HEK293 (cell line): Measurements from ENCODE around the gene PSPH.
A peak's percentile ranks its signal among the peaks of the same experiment; 100 is the strongest.
"Not testable (repeated sequence)": the region's sequence is repeated elsewhere in the genome, so short reads cannot be mapped to it uniquely, and the experiment has no call there.

Experiments used
- CTCF ChIA-PET: fragments of 350-600 bp; formaldehyde crosslinking; extraction: SDS; loops from one replicate; lab custom pipeline; 2021; ENCODE audit warnings: antibody characterized with exemption; lab: Yijun Ruan, JAX
- POLR2A ChIA-PET: fragments of 300-600 bp; formaldehyde crosslinking; extraction: SDS; loops from one replicate; lab custom pipeline; 2020; ENCODE audit warnings: antibody characterized with exemption, inconsistent platforms; lab: Yijun Ruan, JAX
- H3K27ac ChIP-seq: fragments of 200-500 bp; sonication (Bioruptor generic); 2 replicates; pipeline ENCODE4 v1.5.1; 2014; ENCODE audit warnings: low read depth, low read length, control low read depth, inconsistent platforms; ENCODE audit errors: extremely low read depth
- H3K36me3 ChIP-seq, 2 experiments: fragments of 200-500 bp in 1 of 2; sonication (Bioruptor generic) in 1 of 2; 1 replicate in 1 of 2; 2 replicates in 1 of 2; pipeline ENCODE4 v1.5.1; 2014 to 2017; ENCODE audit warnings: inconsistent platforms in 2 of 2, low read length in 2 of 2; ENCODE audit not compliant: control insufficient read depth in 2 of 2, insufficient read depth in 1 of 2
- H3K4me1 ChIP-seq: fragments of 200-500 bp; sonication (Bioruptor generic); 2 replicates; pipeline ENCODE4 v1.5.1; 2014; ENCODE audit warnings: mild to moderate bottlenecking, low read length, inconsistent platforms; ENCODE audit not compliant: control insufficient read depth, insufficient read depth
- H3K4me3 ChIP-seq: 2 replicates; pipeline ENCODE4 v1.5.1; 2011; ENCODE audit warnings: low read depth, mild to moderate bottlenecking, control low read depth, low read length, moderate library complexity
- H3K9me3 ChIP-seq: fragments of 200-500 bp; sonication (Bioruptor generic); 2 replicates; pipeline ENCODE4 v1.5.1; 2014; ENCODE audit warnings: low read depth, low read length, inconsistent platforms; ENCODE audit not compliant: control insufficient read depth, insufficient read depth
- GLIS2 ChIP-seq: fragments of 450-650 bp; formaldehyde crosslinking; IDR thresholded peaks from 2 replicates; pipeline ENCODE4 v1.5.1; 2016; ENCODE audit warnings: missing biosample characterization, missing genetic modification characterization
- HOXA7 ChIP-seq: sonication (generic); formaldehyde crosslinking; IDR thresholded peaks from 2 replicates; pipeline ENCODE4 v1.8.1; 2022; ENCODE audit warnings: missing genetic modification reagents, borderline replicate concordance
- MZF1 ChIP-seq: fragments of 450-650 bp; formaldehyde crosslinking; IDR thresholded peaks from 2 replicates; pipeline ENCODE4 v1.5.1; 2017; ENCODE audit warnings: missing biosample characterization, missing genetic modification characterization, borderline replicate concordance
- OSR2 ChIP-seq: fragments of 450-650 bp; formaldehyde crosslinking; IDR thresholded peaks from 2 replicates; pipeline ENCODE4 v1.5.1; 2016; ENCODE audit warnings: missing biosample characterization, missing genetic modification characterization
- PRDM10 ChIP-seq: fragments of 450-650 bp; formaldehyde crosslinking; IDR thresholded peaks from 2 replicates; pipeline ENCODE4 v1.5.1; 2016; ENCODE audit warnings: missing biosample characterization, missing genetic modification characterization
- SP3 ChIP-seq: fragments of 450-650 bp; formaldehyde crosslinking; IDR thresholded peaks from 2 replicates; pipeline ENCODE4 v1.5.1; 2016; ENCODE audit warnings: missing biosample characterization, missing genetic modification characterization
- ZBTB48 ChIP-seq: fragments of 450-650 bp; formaldehyde crosslinking; IDR thresholded peaks from 2 replicates; pipeline ENCODE4 v1.5.1; 2016; ENCODE audit warnings: missing biosample characterization, missing genetic modification characterization
- ZNF121 ChIP-seq: fragments of 450-650 bp; formaldehyde crosslinking; IDR thresholded peaks from 2 replicates; pipeline ENCODE4 v1.5.1; 2016; ENCODE audit warnings: missing biosample characterization, missing genetic modification characterization
- ZNF280C ChIP-seq: fragments of 450-650 bp; formaldehyde crosslinking; IDR thresholded peaks from 2 replicates; pipeline ENCODE4 v1.5.1; 2016; ENCODE audit warnings: missing biosample characterization, missing genetic modification characterization
- ZNF335 ChIP-seq: fragments of 450-650 bp; formaldehyde crosslinking; conservative IDR thresholded peaks from 2 replicates; pipeline ENCODE4 v1.5.1; 2016; ENCODE audit warnings: missing biosample characterization, missing genetic modification characterization
- ZNF362 ChIP-seq: fragments of 450-650 bp; formaldehyde crosslinking; IDR thresholded peaks from 2 replicates; pipeline ENCODE4 v1.5.1; 2016; ENCODE audit warnings: missing biosample characterization, missing genetic modification characterization
- ZSCAN16 ChIP-seq: fragments of 450-650 bp; formaldehyde crosslinking; IDR thresholded peaks from 2 replicates; pipeline ENCODE4 v1.5.1; 2016; ENCODE audit warnings: missing biosample characterization, missing genetic modification characterization
- TF ChIP-seq, protein P1 (sequence below): fragments of 450-650 bp; formaldehyde crosslinking; IDR thresholded peaks from 2 replicates; pipeline ENCODE4 v1.5.1; 2017; ENCODE audit warnings: missing biosample characterization, missing genetic modification characterization

PSPH gene

GRCh38 chr7:56051053-56051338 is 248 bp downstream of the PSPH start:
- Histone ChIP-seq H3K4me1 (peaks cover 15% of the 10 kb centered on the region), H3K27ac (peak overlapping the region; percentile 88), H3K9me3 (no peaks in the 10 kb centered on the region), H3K4me3 (peak overlapping the region; percentile 91), H3K36me3 (peaks cover 25 to 36% of the 10 kb centered on the region in 2 experiments)
- ChIA-PET POLR2A (interaction anchor here (0.5 to 2.5 kb wide), 29 partner anchors 9 to 1292 kb away, joined by 3 to 78 read pairs (median 5); partner anchors contain the start of genes CHCHD2, NIPSNAP2, SEC61G and SUMF2), CTCF (interaction anchor here (0.7 to 1.6 kb wide), 5 partner anchors 23 to 410 kb away, joined by 3 to 6 read pairs (median 3); no protein-coding TSS in a partner anchor)
- TF ChIP-seq ZSCAN16, result 0 out of 2 replicates have a peak, but pooled peaks have one; percentile 29
- TF ChIP-seq ZNF121 (tag by site-specific recombination), result 0 out of 2 replicates have a peak, but pooled peaks have one; percentile 6
- TF ChIP-seq MZF1 (tag by site-specific recombination), result 0 out of 2 replicates have a peak, but pooled peaks have one; percentile 40
- no peak for TF ChIP-seq HOXA7 (CRISPR knock-in tag)

- CTCF ChIA-PET, H3K9me3 ChIP-seq, H3K4me3 ChIP-seq, H3K27ac ChIP-seq: not testable (repeated sequence)
- POLR2A ChIA-PET, result interaction anchor here (1.0 kb wide), 1 partner anchor 15 kb away, joined by 4 read pairs; no protein-coding TSS in a partner anchor
- TF ChIP-seq, protein P1, sequence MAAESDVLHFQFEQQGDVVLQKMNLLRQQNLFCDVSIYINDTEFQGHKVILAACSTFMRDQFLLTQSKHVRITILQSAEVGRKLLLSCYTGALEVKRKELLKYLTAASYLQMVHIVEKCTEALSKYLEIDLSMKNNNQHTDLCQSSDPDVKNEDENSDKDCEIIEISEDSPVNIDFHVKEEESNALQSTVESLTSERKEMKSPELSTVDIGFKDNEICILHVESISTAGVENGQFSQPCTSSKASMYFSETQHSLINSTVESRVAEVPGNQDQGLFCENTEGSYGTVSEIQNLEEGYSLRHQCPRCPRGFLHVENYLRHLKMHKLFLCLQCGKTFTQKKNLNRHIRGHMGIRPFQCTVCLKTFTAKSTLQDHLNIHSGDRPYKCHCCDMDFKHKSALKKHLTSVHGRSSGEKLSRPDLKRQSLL (tag by site-specific recombination), result peak; percentile 60; the same call in 1 of the 2 replicates
- TF ChIP-seq ZNF362 (tag by site-specific recombination) (peak; percentile 83; the same call in 1 of the 2 replicates), SP3 (tag by site-specific recombination) (0 out of 2 replicates have a peak, but pooled peaks have one; percentile 14), ZNF335 (peak; percentile 46; the same call in 1 of the 2 replicates), OSR2 (tag by site-specific recombination) (peak; percentile 80), PRDM10 (tag by site-specific recombination) (peak; percentile 90)
- Histone ChIP-seq H3K4me1 (peaks cover 15% of the 10 kb centered on the region), H3K36me3 (peaks cover 12 to 18% of the 10 kb centered on the region in 2 experiments; a peak in 2 of 3 replicates)
Measured at GRCh38 chr7:56048763-56049162, 2.5 kb downstream of the PSPH start.

DNA sequence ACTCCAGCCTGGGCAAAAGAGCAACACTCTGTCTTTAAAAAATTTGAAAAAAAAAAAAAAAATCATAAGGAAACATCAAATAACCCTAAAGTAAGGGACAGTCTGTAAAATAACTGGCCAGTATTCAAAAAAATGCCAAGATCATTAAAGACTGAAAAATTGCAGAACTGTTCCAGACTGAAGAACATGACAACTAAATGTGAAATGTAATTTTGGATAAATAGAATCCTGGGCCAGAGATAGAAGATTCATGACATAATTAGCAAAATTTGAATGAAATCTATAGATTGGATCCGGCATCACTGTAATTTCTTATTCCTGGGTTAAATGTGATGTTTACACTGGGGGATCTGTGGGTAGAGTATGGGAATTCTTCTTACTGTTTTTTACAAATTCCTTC is 3.0 kb downstream of the PSPH start:
- no peak overlapping the region for H3K4me3 ChIP-seq
- TF ChIP-seq GLIS2 (tag by site-specific recombination) (no peak), ZBTB48 (tag by site-specific recombination) (0 out of 2 replicates have a peak, but pooled peaks have one; percentile 19), ZNF280C (tag by site-specific recombination) (no peak)
- peaks cover 12% of the 10 kb centered on the region for H3K4me1 ChIP-seq
- no peaks in the 10 kb centered on the region for H3K9me3 ChIP-seq
- peaks cover 7 to 13% of the 10 kb centered on the region in 2 experiments; a peak in 2 of 3 replicates for H3K36me3 ChIP-seq
- ChIA-PET POLR2A (interaction anchor here (1.0 kb wide), 1 partner anchor 14 kb away, joined by 4 read pairs; no protein-coding TSS in a partner anchor), CTCF (interaction anchor here (0.7 kb wide), 2 partner anchors 48 to 1012 kb away, joined by 3 to 6 read pairs; no protein-coding TSS in a partner anchor)
- H3K27ac ChIP-seq, result no peak overlapping the region

GRCh38 chr7:56047446-56048116 is 3.7 kb downstream of the PSPH start:
- CTCF ChIA-PET, result interaction anchor here (0.7 kb wide), 2 partner anchors 47 to 1011 kb away, joined by 3 to 6 read pairs; no protein-coding TSS in a partner anchor
- H3K27ac ChIP-seq, H3K4me3 ChIP-seq, H3K9me3 ChIP-seq, H3K4me1 ChIP-seq, H3K36me3 ChIP-seq: not testable (repeated sequence)
- POLR2A ChIA-PET, result interaction anchor here (2.2 kb wide), 1 partner anchor 14 kb away, joined by 6 read pairs; no protein-coding TSS in a partner anchor
